Thyroid gland (tissue), 4 donors: ENCODE measurements around the gene GMCL2. TPM values are rescaled to one million over a fixed set of nuclear protein-coding genes. Genes with fewer than 3 reads are reported as not detected.

Experiments
- DNase-seq, 2 donors: peaks; one replicate each; pipeline ENCODE4 v3.0.0-alpha.2; 2019
- H3K27ac ChIP-seq, 3 donors: fragments of 200-600 bp; sonication (generic); 1 replicate in 2 of 3; 2 replicates in 1 of 3; pipeline ENCODE4 v1.5.1; 2016 to 2019; ENCODE audit warnings: mild to moderate bottlenecking in 1 of 3, moderate library complexity in 1 of 3
- H3K27me3 ChIP-seq: fragments of 200-600 bp; sonication (generic); one replicate; pipeline ENCODE4 v1.5.1; 2019
- H3K36me3 ChIP-seq, 2 donors: fragments of 200-600 bp; sonication (generic); one replicate each; pipeline ENCODE4 v1.5.1; 2016 to 2019
- H3K4me1 ChIP-seq, 2 donors: fragments of 200-600 bp; sonication (generic); one replicate each; pipeline ENCODE4 v1.5.1; 2017 to 2019
- H3K4me3 ChIP-seq, 3 donors: fragments of 200-600 bp; sonication (generic); replicated peaks in 1 of 3; 1 replicate in 2 of 3; 2 replicates in 1 of 3; pipeline ENCODE4 v1.5.1; 2016; ENCODE audit warnings: mild to moderate bottlenecking in 1 of 3
- H3K9me3 ChIP-seq: fragments of 200-600 bp; sonication (generic); one replicate; pipeline ENCODE4 v1.5.1; 2017
- POLR2A ChIP-seq, 2 donors: fragments of 450-650 bp; IDR thresholded peaks; one replicate each; pipeline ENCODE4 v1.6.1; 2017; ENCODE audit warnings: antibody characterized with exemption in 2 of 2, mild to moderate bottlenecking in 2 of 2, moderate library complexity in 1 of 2
- WGBS, 2 donors: methylation state at CpG; one replicate each; pipeline ENCODE4 v1.1.5; 2017; 5-methylcytosine and 5-hydroxymethylcytosine counted together
- intact Hi-C: fragments of 100-400 bp; cut with DNase I; formaldehyde crosslinking; loops from one replicate; pipeline ENCODE4 v1.15.1; 2023
- total RNA-seq, 4 donors: library from RNA; depleted of rRNA; stranded (reverse); fragments of >200 nt; gene quantifications; one replicate each; pipeline ENCODE4 v1.2.3, GENCODE V29; 2016
- TF ChIP-seq, protein P1 (sequence below), 6 experiments: fragments of 200-600 bp in 3 of 6; fragments of 450-650 bp in 3 of 6; sonication (generic) in 3 of 6; IDR thresholded peaks; one replicate each; pipeline ENCODE4 v1.5.1; 2016 to 2019; ENCODE audit warnings: antibody characterized with exemption in 6 of 6, mild to moderate bottlenecking in 2 of 6, inconsistent platforms in 1 of 6, moderate library complexity in 1 of 6

Gene GMCL2
- total RNA-seq, 4 donors from 2014 or later: not detected

DNA sequence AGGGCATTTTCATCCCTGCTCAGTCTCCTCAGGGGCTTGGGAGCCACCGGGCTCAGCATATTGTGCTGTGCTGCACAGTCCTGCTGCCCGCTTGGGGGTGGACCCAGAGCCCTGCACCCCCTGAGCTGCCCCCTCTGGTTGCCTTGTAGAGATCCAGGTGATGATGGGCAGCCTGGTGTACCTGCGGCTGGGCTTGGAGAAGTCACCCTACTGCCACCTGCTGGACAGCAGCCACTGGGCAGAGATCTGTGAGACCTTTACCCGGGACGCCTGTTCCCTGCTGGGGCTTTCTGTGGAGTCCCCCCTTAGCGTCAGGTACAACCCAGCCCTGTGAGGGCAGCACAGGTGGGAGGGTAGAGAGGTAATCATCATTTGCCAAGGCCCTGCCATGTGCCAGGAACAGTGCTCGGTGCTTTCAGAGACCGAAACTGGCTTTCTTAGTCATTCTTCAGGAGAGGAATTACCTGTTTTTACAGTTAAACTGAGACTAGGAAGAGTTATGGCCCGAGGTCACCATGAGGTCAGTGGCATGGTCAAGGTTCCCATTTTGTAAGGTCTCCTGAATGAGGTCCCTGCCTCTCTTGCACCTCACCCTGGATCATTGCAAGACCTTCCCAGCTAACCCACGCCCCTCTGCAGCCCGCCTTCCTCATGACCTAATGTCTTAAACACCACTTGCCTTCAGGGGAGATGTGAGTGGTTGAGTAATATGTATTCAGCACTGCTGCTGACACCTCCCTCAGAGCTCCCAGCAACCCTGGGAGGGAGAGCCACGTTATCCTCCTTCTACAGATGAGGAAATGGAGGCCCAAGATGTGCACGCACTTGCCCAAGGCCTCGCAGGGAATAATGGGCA is 41.0 kb downstream of the GMCL2 start:
- Histone ChIP-seq H3K9me3 (no peaks in the 10 kb centered on the region), H3K36me3 (peaks cover 67 to 77% of the 10 kb centered on the region in 2 donors), H3K27ac (no peak overlapping the region), H3K27me3 (no peaks in the 10 kb centered on the region), H3K4me1 (no peaks in the 10 kb centered on the region), H3K4me3 (no peak overlapping the region)
- WGBS, 2 donors: 65 to 82% methylated on average over 8 to 14 of the region's 14 CpGs
- peak; percentile 76 to 80 for DNase-seq
- intact Hi-C loops: loop anchor here (5.0 kb wide), 1 partner anchor 69 kb away; no protein-coding TSS in a partner anchor
- TF ChIP-seq, protein P1, sequence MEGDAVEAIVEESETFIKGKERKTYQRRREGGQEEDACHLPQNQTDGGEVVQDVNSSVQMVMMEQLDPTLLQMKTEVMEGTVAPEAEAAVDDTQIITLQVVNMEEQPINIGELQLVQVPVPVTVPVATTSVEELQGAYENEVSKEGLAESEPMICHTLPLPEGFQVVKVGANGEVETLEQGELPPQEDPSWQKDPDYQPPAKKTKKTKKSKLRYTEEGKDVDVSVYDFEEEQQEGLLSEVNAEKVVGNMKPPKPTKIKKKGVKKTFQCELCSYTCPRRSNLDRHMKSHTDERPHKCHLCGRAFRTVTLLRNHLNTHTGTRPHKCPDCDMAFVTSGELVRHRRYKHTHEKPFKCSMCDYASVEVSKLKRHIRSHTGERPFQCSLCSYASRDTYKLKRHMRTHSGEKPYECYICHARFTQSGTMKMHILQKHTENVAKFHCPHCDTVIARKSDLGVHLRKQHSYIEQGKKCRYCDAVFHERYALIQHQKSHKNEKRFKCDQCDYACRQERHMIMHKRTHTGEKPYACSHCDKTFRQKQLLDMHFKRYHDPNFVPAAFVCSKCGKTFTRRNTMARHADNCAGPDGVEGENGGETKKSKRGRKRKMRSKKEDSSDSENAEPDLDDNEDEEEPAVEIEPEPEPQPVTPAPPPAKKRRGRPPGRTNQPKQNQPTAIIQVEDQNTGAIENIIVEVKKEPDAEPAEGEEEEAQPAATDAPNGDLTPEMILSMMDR (IDR thresholded peaks at IDR 0.05): peak; percentile 36 to 75 (median 60)
- no peak for TF ChIP-seq POLR2A (IDR thresholded peaks at IDR 0.05)

DNA sequence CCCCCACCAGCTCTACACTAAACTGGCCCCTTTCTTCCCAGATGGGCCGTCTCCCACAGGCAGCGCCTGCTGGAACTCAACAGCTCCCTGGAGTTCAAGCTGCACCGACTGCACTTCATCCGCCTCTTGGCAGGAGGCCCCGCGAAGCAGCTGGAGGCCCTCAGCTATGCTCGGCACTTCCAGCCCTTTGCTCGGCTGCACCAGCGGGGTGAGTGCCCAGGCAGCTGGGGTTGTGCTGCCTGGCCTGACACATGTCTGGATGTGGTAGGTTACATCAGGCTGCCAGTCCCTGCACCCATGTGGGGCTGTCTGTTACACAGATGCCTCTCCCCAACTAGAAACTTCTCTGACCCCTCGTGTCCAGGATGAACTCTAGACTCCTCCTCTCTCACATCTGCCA is 43.3 kb downstream of the GMCL2 start:
- Histone ChIP-seq H3K9me3 (no peaks in the 10 kb centered on the region), H3K4me3 (no peak overlapping the region), H3K27me3 (no peaks in the 10 kb centered on the region), H3K36me3 (peaks cover 61 to 68% of the 10 kb centered on the region in 2 donors), H3K27ac (no peak overlapping the region), H3K4me1 (no peaks in the 10 kb centered on the region)
- 59% methylated on average over 9 to 10 of the region's 10 CpGs for WGBS, 2 donors
- DNase-seq: peak; percentile 24 to 46
- intact Hi-C loops: no loop called here
- TF ChIP-seq POLR2A (IDR thresholded peaks at IDR 0.05): no peak
- TF ChIP-seq, protein P1 (IDR thresholded peaks at IDR 0.05): no peak

DNA sequence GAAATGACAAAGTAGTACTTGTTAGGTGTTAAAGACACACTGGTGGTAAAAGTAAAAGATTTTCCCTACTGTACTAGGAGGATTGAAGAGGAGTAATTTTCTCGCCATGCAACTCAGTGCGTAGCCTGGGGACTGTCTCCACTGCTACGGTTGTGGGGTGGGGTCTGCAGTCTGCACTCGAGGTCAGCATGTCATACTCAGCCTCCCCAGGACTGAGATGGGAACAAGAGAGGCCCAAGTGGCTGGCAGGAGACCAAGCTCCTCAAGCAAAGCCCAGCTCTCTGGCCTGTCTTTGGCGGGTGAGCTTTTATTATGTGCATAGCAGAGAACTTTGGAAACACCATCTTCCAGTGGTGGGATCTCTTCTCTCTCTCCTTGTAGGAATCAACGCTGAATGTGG is 43.9 kb downstream of the GMCL2 start:
- H3K4me3 ChIP-seq: no peak overlapping the region
- H3K9me3 ChIP-seq: no peaks in the 10 kb centered on the region
- TF ChIP-seq, protein P1 (IDR thresholded peaks at IDR 0.05): no peak
- TF ChIP-seq POLR2A (IDR thresholded peaks at IDR 0.05): no peak
- no peak overlapping the region for H3K27ac ChIP-seq
- H3K36me3 ChIP-seq: peaks cover 59 to 62% of the 10 kb centered on the region in 2 donors
- no peaks in the 10 kb centered on the region for H3K27me3 ChIP-seq
- 77 to 78% methylated on average over 6 of the region's 6 CpGs for WGBS, 2 donors
- H3K4me1 ChIP-seq: no peaks in the 10 kb centered on the region
- DNase-seq: no peak
- intact Hi-C loops: no loop called here

DNA sequence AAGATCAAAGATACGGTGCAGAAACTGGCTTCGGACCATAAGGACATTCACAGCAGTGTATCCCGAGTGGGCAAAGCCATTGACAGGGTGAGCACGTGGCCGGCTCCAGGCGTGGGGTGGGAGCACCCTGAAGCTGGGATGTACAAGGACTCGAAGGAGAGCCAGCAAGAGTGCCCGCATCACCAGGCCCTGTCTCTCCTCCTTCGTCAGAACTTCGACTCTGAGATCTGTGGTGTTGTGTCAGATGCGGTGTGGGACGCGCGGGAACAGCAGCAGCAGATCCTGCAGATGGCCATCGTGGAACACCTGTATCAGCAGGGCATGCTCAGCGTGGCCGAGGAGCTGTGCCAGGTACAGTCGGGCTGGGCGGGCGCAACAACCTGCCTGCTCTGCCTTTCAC is 44.5 kb downstream of the GMCL2 start:
- Histone ChIP-seq H3K27me3 (no peaks in the 10 kb centered on the region), H3K9me3 (no peaks in the 10 kb centered on the region), H3K4me1 (no peaks in the 10 kb centered on the region), H3K27ac (no peak overlapping the region), H3K4me3 (no peak overlapping the region), H3K36me3 (peaks cover 53 to 56% of the 10 kb centered on the region in 2 donors)
- TF ChIP-seq, protein P1 (IDR thresholded peaks at IDR 0.05): no peak
- no peak for TF ChIP-seq POLR2A (IDR thresholded peaks at IDR 0.05)
- intact Hi-C loops: no loop called here
- 89 to 94% methylated on average over 17 to 20 of the region's 20 CpGs for WGBS, 2 donors
- DNase-seq: no peak

DNA sequence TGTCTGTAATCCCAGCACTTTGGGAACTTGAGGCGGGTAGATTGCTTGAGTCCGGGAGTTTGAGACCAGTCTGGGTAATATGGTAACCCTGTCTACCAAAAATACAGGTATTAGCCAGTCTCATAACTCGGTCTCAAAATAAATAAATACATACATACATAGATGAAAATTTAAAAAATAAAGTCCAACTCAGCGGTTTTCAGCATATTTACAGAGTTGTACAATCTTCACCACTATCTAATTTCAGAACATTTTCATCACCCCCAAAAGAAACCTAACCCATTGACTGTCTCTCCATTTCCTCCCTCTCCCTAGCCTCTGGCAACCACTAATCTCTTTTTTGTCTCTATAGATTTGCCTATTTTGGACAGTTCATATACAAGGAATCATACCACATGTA is 45.6 kb downstream of the GMCL2 start:
- intact Hi-C loops: no loop called here
- Histone ChIP-seq H3K4me1 (no peaks in the 10 kb centered on the region), H3K27me3 (no peaks in the 10 kb centered on the region), H3K27ac (no peak overlapping the region), H3K4me3 (no peak overlapping the region), H3K9me3 (no peaks in the 10 kb centered on the region), H3K36me3 (peaks cover 42 to 46% of the 10 kb centered on the region in 2 donors)
- no peak for TF ChIP-seq POLR2A (IDR thresholded peaks at IDR 0.05)
- TF ChIP-seq, protein P1 (IDR thresholded peaks at IDR 0.05): no peak
- WGBS, 2 donors: 97 to 99% methylated on average over 4 of the region's 4 CpGs
- no peak for DNase-seq
